OCI-LY7 (cell line): ENCODE measurements around the gene SSPN. TPM values are rescaled to one million over a fixed set of nuclear protein-coding genes. Genes with fewer than 3 reads are reported as not detected.

Source experiments
- BruUV-seq: library from RNA; stranded (reverse); fragments of 400-500 nt; replicated peaks from 2 replicates; lab custom pipeline; 2021; lab: Mats Ljungman, UMichigan
- CTCF ChIA-PET: fragments of 300-600 bp; sonication (Branson Sonifier 250); formaldehyde crosslinking; loops from one replicate; lab custom pipeline; 2022; ENCODE audit warnings: antibody characterized with exemption; ENCODE audit not compliant: unreplicated experiment; lab: Charles Lee
- POLR2A ChIA-PET: fragments of 300-600 bp; sonication (Branson Sonifier 250); formaldehyde crosslinking; loops from one replicate; lab custom pipeline; 2022; ENCODE audit warnings: antibody characterized with exemption; lab: Charles Lee
- DNase-seq: peaks from one replicate; pipeline ENCODE4 v3.0.0-alpha.2; 2015; ENCODE audit warnings: low spot score
- H2AFZ ChIP-seq: fragments of 200-600 bp; sonication (generic), shearing (Covaris generic); 2 replicates; pipeline ENCODE4 v1.6.1; 2014; ENCODE audit warnings: mild to moderate bottlenecking, antibody characterized with exemption, low read length, moderate library complexity
- H3K27ac ChIP-seq: fragments of 200-600 bp; sonication (generic); 2 replicates; pipeline ENCODE4 v1.5.1; 2014; ENCODE audit warnings: mixed run types, low read depth, mild to moderate bottlenecking, moderate library complexity, low read length, inconsistent platforms; ENCODE audit not compliant: poor library complexity, severe bottlenecking
- H3K36me3 ChIP-seq: fragments of 200-600 bp; sonication (generic); 2 replicates; pipeline ENCODE4 v1.6.1; 2014; ENCODE audit warnings: mild to moderate bottlenecking, antibody characterized with exemption, low read length, moderate library complexity, mixed read lengths; ENCODE audit not compliant: insufficient read depth
- H3K4me1 ChIP-seq: fragments of 200-600 bp; sonication (generic); 2 replicates; pipeline ENCODE4 v1.5.1; 2014; ENCODE audit warnings: mild to moderate bottlenecking, low read length; ENCODE audit not compliant: insufficient read depth, poor library complexity, severe bottlenecking
- H3K4me2 ChIP-seq: fragments of 200-600 bp; sonication (generic); 2 replicates; pipeline ENCODE4 v1.6.1; 2014; ENCODE audit warnings: mild to moderate bottlenecking, low read length
- H3K4me3 ChIP-seq: fragments of 200-600 bp; sonication (generic); 2 replicates; pipeline ENCODE4 v1.5.1; 2014; ENCODE audit warnings: mild to moderate bottlenecking, low read depth, low read length; ENCODE audit not compliant: poor library complexity, severe bottlenecking
- H3K79me2 ChIP-seq: fragments of 200-600 bp; sonication (generic); 2 replicates; pipeline ENCODE4 v1.6.1; 2016; ENCODE audit warnings: low read depth, mild to moderate bottlenecking, low read length, moderate library complexity, mixed read lengths; ENCODE audit not compliant: insufficient read depth
- H3K9me2 ChIP-seq: fragments of 200-600 bp; sonication (generic); 2 replicates; pipeline ENCODE4 v1.6.1; 2016; ENCODE audit warnings: mild to moderate bottlenecking, low read length, mixed read lengths; ENCODE audit not compliant: insufficient read depth
- H3K9me3 ChIP-seq: fragments of 200-600 bp; sonication (generic); 2 replicates; pipeline ENCODE4 v1.6.1; 2014; ENCODE audit warnings: mild to moderate bottlenecking, mixed run types, low read length, mixed read lengths
- H4K20me1 ChIP-seq: fragments of 200-600 bp; sonication (generic); 2 replicates; pipeline ENCODE4 v1.6.1; 2014; ENCODE audit warnings: mild to moderate bottlenecking, antibody characterized with exemption, low read length, moderate library complexity, mixed read lengths; ENCODE audit not compliant: insufficient read depth
- CTCF ChIP-seq: fragments of 200-600 bp; sonication (generic); conservative IDR thresholded peaks from 2 replicates; pipeline ENCODE4 v1.5.1; 2014; ENCODE audit warnings: mild to moderate bottlenecking, antibody characterized with exemption, low read length, moderate library complexity, mixed read lengths
- EZH2phosphoT487 ChIP-seq: fragments of 200-600 bp; sonication (generic); IDR thresholded peaks from 2 replicates; pipeline ENCODE4 v1.6.1; 2018; ENCODE audit warnings: low read depth, borderline replicate concordance, mild to moderate bottlenecking, mixed run types, antibody characterized with exemption, low read length, moderate library complexity, mixed read lengths
- intact Hi-C: fragments of 100-400 bp; cut with micrococcal nuclease; formaldehyde crosslinking; loops from one replicate; pipeline ENCODE4 v1.10.0; 2022; ENCODE audit not compliant: unreplicated experiment
- total RNA-seq, 2 experiments: library from RNA; depleted of rRNA in 1 of 2; stranded (reverse); fragments of >200 nt in 1 of 2; shearing (Covaris generic) in 1 of 2; gene quantifications; 2 replicates each; pipeline ENCODE4 v1.2.3, GENCODE V29; 2014 to 2022

SSPN gene
- total RNA-seq, 2 experiments from 2014 or later: not detected

DNA sequence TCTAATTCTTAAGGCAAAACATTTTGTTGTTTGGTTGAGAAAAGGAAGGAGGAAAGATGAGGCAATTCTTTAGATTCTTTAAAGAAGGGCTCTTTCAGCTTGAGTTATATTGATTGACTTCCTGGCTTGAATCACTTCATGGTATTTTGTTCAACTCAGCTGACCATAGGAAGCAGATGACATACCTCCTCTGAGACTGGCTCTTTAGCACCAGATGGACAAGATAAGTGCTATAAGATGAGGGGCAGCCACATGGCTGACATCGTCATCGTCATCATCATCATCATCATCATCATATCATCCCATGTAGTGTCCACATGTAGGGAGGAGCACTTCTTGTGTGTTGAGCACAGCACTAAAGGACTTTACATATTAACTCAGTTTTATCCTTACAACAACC is 81.3 kb downstream of the SSPN start:
- no peaks in the 10 kb centered on the region for H3K36me3 ChIP-seq
- H3K79me2 ChIP-seq: no peaks in the 10 kb centered on the region
- DNase-seq: no peak
- H3K9me3 ChIP-seq: no peaks in the 10 kb centered on the region
- no peaks in the 10 kb centered on the region for H3K4me1 ChIP-seq
- ChIA-PET CTCF (no interaction called here), POLR2A (no interaction called here)
- no peak overlapping the region for H2AFZ ChIP-seq
- H3K4me2 ChIP-seq: no peak overlapping the region
- H3K4me3 ChIP-seq: no peak overlapping the region
- no peaks in the 10 kb centered on the region for H4K20me1 ChIP-seq
- H3K9me2 ChIP-seq: no peaks in the 10 kb centered on the region
- BruUV-seq: no TSS peak
- intact Hi-C loops: no loop called here
- TF ChIP-seq EZH2phosphoT487: no peak
- no peak for TF ChIP-seq CTCF
- no peak overlapping the region for H3K27ac ChIP-seq

DNA sequence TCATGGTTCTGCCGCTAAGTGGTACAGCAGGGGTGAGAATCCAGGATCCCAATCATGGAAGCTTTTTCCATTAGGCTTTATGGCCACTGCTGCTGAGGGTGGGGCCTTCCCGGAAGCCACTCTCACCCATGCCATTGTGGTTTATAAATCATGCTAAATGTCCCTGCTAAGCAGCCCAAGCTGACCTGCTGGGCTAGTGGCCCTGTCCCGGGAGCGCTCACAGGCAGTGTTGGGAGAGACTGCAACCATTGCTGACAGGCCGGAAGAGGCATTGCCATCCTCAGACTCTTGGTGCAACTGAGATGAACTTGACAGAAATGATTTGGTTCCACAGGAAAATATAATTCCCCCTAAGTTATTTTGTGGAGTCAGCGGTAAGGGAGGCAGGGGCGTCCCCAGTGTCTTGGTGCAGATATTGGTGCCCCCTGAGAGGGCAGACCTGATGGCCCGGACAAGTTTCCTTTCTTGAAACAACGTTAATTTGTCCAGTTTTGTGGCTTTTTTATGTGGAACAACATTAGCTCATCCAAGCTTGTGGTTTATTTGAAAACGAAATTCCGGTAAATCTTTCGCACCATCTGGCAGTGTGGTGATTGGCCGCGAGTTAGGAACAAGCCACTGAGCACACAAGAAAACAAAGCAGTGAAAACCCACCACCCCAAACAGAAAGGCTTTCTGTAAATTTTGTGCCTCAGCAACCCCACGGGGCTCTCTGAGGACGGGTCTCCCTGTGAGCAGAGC is 82.3 kb downstream of the SSPN start:
- BruUV-seq: no TSS peak
- TF ChIP-seq CTCF: no peak
- TF ChIP-seq EZH2phosphoT487: no peak
- H3K9me3 ChIP-seq: no peaks in the 10 kb centered on the region
- no peaks in the 10 kb centered on the region for H3K4me1 ChIP-seq
- no peak overlapping the region for H3K27ac ChIP-seq
- no peak overlapping the region for H3K4me2 ChIP-seq
- POLR2A ChIA-PET: interaction anchor here (0.6 to 1.6 kb wide), 3 partner anchors 10 to 159 kb away, joined by 3 to 4 read pairs (median 4); no protein-coding TSS in a partner anchor
- H3K36me3 ChIP-seq: no peaks in the 10 kb centered on the region
- H3K9me2 ChIP-seq: no peaks in the 10 kb centered on the region
- intact Hi-C loops: no loop called here
- H4K20me1 ChIP-seq: no peaks in the 10 kb centered on the region
- H2AFZ ChIP-seq: no peak overlapping the region
- no peak overlapping the region for H3K4me3 ChIP-seq
- H3K79me2 ChIP-seq: no peaks in the 10 kb centered on the region
- DNase-seq: no peak
- CTCF ChIA-PET: no interaction called here

DNA sequence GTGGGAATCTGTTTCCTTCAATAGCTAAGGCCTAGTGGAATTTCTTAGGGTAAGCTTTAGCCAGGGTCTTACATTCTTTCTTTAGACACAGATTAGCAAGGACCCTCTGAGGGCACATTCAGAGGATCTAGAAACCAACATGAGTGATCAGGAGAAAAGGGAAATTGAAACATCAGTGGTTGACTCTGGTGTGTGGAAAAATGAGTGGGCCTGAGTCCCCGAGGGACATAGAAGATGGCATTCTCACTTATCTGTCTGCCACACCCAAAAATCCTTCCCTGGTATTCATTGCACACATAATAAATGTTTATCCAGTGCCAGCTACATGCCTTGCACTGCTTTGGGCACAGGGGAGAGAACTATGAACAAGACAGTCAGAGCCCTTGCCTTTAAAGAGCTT is 82.9 kb downstream of the SSPN start:
- H3K9me2 ChIP-seq: no peaks in the 10 kb centered on the region
- H3K27ac ChIP-seq: no peak overlapping the region
- no peaks in the 10 kb centered on the region for H3K36me3 ChIP-seq
- CTCF ChIA-PET: no interaction called here
- H4K20me1 ChIP-seq: no peaks in the 10 kb centered on the region
- H3K79me2 ChIP-seq: no peaks in the 10 kb centered on the region
- no peaks in the 10 kb centered on the region for H3K4me1 ChIP-seq
- no TSS peak for BruUV-seq
- H3K9me3 ChIP-seq: no peaks in the 10 kb centered on the region
- no peak overlapping the region for H3K4me2 ChIP-seq
- POLR2A ChIA-PET: interaction anchor here (0.6 to 1.6 kb wide), 2 partner anchors 10 to 160 kb away, joined by 3 to 4 read pairs; no protein-coding TSS in a partner anchor
- no peak for DNase-seq
- no peak overlapping the region for H2AFZ ChIP-seq
- intact Hi-C loops: no loop called here
- H3K4me3 ChIP-seq: no peak overlapping the region
- TF ChIP-seq EZH2phosphoT487: no peak
- TF ChIP-seq CTCF: no peak
